HFF-Myc (cell line): ENCODE measurements around the gene DAAM1.

Experiments used
- DNase-seq: peaks from one replicate; pipeline ENCODE4 v3.0.0-alpha.2; 2011; ENCODE audit warnings: low read depth; ENCODE audit errors: extremely low read depth
- H3K4me3 ChIP-seq: replicated peaks from 2 replicates; pipeline ENCODE4 v1.5.1; 2011; ENCODE audit warnings: low read depth, mild to moderate bottlenecking, control low read depth, low read length
- TF ChIP-seq, protein P1 (sequence below): IDR thresholded peaks from 2 replicates; pipeline ENCODE4 v1.5.1; 2012; ENCODE audit warnings: mild to moderate bottlenecking, low read depth, low read length, control low read depth; ENCODE audit errors: missing control alignments

DAAM1 gene

DNA sequence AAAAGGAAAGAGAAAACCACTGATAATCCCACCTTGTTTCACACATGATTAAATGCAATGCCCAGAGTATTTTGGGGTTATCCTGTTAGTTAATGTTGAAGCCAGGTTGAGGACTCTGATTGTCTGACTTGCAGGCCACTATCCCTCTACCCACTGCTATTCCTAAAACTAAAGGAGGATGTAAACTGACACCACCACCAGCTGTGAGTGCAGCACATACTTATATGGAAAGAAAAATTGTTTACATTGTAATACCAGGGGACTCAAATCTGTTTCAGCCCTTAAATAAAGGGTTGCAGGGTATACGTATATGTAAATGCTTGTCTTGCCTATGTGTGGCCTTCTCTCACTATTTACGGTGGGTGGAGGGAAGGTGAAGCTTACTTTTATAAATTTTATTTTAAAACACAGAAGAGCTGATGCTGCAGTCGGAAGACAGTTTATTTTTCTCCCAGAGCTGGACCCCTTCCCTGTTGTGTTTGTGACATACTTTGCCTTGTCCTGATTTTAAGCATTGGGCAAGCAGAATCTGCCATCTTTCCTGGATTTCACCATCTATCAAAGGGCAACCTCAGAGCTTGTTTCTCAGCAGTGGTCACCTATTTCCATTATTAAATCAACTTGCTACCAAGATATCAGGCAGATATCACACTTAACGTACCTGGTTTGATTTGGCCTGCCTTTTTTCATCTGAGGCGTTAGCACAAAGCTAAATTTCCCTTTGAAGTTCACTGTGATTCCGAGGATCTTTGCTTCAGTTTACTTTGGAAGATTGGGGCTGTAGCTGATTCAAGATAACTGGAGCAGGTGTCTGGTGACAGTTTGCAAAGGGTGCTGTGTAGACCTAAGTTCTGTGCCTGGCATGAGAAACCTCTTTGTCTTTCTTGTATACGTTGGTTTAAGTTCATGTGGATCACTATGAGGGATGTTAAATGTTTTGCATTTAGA is 25.2 kb downstream of the DAAM1 start:
- TF ChIP-seq, protein P1, sequence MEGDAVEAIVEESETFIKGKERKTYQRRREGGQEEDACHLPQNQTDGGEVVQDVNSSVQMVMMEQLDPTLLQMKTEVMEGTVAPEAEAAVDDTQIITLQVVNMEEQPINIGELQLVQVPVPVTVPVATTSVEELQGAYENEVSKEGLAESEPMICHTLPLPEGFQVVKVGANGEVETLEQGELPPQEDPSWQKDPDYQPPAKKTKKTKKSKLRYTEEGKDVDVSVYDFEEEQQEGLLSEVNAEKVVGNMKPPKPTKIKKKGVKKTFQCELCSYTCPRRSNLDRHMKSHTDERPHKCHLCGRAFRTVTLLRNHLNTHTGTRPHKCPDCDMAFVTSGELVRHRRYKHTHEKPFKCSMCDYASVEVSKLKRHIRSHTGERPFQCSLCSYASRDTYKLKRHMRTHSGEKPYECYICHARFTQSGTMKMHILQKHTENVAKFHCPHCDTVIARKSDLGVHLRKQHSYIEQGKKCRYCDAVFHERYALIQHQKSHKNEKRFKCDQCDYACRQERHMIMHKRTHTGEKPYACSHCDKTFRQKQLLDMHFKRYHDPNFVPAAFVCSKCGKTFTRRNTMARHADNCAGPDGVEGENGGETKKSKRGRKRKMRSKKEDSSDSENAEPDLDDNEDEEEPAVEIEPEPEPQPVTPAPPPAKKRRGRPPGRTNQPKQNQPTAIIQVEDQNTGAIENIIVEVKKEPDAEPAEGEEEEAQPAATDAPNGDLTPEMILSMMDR: no peak
- no peak overlapping the region for H3K4me3 ChIP-seq
- no peak for DNase-seq

DNA sequence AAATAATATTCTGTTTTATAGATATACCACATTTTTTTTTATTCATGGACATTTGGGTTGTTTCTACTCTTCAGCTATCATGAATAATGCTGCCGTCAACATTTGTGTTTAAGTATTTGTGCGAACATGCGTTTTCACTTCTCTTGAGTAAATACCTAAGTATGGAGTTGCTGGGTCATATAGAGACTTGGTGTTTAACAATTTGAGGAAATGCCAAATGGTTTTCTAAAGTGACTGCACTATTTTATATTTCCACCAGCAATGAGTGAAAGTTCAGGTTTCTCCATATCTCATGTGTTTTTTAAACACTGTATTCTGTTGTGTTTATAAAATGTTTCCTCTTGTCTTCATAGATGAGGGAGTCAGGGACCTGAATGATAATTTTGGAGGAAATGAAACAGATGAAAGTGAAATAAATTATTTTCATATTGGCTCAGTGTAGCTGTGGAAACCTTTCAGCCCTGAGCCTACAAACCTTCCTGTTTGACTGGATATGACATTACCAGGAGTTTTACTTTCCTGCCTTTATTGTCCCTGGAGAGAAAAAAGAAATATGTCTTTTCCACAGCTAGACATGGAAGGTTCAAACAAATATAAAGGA is 26.3 kb downstream of the DAAM1 start:
- no peak overlapping the region for H3K4me3 ChIP-seq
- no peak for DNase-seq
- TF ChIP-seq, protein P1: no peak

DNA sequence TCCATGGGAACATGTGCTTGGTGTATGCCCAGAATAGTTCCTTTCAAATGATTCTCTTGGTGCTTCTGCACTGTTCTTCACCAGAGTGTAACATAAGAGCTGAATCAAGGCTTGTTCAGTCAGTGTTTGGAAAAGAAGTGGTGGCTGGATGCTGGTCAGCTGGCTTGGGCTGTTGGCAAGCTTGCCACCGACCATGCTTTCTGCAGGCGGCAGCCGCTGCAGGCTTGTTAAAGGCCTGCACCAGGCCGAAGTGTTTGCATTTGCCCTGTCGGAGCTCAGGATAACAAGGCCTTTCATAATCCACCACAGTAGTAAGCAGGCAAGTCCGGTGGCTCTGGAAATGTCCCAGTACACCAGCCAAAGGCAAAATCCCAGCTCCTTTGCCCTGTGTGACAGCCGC is 26.9 kb downstream of the DAAM1 start:
- H3K4me3 ChIP-seq: no peak overlapping the region
- TF ChIP-seq, protein P1: no peak
- DNase-seq: no peak

DNA sequence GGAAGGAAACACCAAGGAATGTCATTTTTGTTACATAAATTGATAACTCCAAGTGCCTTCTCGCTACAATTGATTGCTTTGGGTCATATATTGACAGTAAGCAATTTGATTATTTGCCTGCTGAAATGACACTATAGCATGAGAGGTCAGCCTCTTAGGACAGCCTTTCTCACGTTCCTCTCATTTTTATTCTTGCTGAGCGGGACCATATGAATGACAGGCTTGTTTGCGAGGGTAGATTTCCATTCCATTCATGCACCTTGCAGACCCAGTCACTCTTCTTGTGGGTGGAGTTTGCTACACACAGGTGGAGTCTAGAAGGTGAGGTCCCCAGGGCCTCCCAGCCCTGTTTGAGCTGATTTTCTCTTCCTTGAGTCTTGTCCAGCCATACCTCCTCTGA is 27.3 kb downstream of the DAAM1 start:
- no peak for DNase-seq
- H3K4me3 ChIP-seq: no peak overlapping the region
- TF ChIP-seq, protein P1: no peak

DNA sequence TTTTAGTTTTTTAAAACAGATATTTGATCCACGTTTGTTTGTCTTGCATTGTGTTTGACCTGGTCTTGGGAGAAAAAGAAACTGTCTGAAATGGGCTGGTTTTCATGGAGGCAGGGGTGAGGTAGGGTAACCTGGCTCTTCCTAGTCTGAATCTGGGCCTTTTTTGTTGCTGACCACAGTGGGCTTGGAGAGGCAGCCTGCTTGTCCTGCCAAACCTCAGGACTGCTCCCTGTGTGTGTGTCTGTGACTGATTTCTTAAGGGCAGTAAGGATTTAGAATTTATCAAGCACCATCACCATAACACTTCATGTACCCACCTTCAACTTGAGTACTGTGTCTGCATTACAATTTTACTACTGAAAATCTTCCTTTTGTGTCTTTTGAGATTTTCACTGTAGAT is 28.5 kb downstream of the DAAM1 start:
- TF ChIP-seq, protein P1: no peak
- DNase-seq: no peak
- no peak overlapping the region for H3K4me3 ChIP-seq

DNA sequence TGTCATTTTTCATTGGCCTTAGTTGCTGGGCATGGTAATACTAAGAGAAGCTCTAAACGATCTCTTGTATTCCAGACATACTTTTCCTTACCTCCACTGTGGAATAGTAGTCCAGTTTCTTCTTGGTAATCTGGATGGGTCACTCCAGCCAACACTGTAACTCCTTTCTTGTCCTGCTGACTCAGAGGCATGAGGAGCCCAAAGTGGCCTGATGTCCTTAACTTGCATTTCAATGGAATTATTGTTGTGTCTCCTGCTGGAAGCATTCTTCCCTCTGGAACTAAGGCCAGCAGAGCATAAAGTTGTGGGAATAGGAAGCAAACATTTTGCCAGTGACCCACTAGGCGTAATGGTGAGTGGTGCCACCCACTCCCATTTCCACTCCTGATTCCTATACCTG is 33.1 kb downstream of the DAAM1 start:
- H3K4me3 ChIP-seq: no peak overlapping the region
- DNase-seq: no peak
- TF ChIP-seq, protein P1: no peak

DNA sequence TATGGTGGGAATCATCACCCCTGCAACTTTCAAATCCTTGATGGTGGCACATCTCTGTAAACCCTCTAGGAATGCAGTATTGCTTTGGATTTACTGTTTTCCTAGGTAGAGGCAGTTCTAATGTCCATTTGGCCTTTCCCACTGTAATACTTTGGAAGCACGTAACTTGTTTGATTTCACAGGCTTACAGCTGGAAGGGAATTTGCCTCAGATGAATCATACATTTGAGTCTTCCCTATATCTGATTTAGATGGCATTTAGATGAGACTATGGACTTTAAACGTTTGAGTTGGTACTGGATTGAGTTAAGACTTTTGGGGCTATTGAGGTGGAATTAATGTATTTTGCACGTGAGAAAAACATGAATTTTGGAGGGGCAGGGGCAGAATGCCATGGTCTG is 35.9 kb downstream of the DAAM1 start:
- TF ChIP-seq, protein P1: no peak
- no peak for DNase-seq
- H3K4me3 ChIP-seq: no peak overlapping the region
